Stimulated activated CD8-positive, alpha-beta memory T cell treated with anti-CD3 and anti-CD28 coated beads, Interleukin-7, amount 100 ng/mL, for 4 hours (primary cell): Measurements from ENCODE around the gene GCLM.
"Not testable (repeated sequence)": the region's sequence is repeated elsewhere in the genome, so short reads cannot be mapped to it uniquely, and the experiment has no call there.

Experiments
- DNase-seq, 2 donors: peaks; one replicate each; pipeline ENCODE4 v3.0.0-alpha.2; 2020; ENCODE audit warnings: low read depth in 2 of 2

Gene GCLM

GRCh38 chr1:93888900-93889299, 20.3 kb downstream of the GCLM start:
- DNase-seq: no peak

- no peak for DNase-seq
Observed at GRCh38 chr1:93882269-93882668, 27.0 kb downstream of the GCLM start.

DNA sequence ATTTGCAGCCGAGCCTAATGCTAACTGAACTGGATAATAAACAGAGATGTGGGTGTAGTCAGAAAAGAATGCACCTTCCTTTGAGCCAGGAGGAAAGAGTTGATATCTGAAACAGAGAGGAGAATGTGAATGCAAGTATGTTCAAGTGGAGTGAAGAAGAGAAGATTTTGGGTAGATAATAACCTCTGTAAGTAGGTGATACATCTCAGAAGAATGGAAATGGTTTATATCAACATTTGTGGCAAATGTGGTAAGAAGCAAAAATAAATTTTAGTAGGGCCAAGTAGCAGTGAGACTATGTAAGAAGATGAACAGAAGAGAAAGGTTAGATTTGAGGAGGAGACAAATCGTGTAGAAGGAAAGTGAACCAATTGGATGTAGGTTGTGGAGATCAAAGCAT, 28.5 kb downstream of the GCLM start:
- DNase-seq: no peak

- peak; percentile 85 for DNase-seq
Observed at GRCh38 chr1:93878889-93879586, 30.2 kb downstream of the GCLM start, which contains the start of gene DNTTIP2. Gene DNTTIP2 (minus strand): TSS chr1:93879206. CDS start chr1:93879148, 58 bp downstream.

GRCh38 chr1:93878501-93878888, 30.7 kb downstream of the GCLM start:
- DNase-seq: peak; percentile 53 to 69

GRCh38 chr1:93877529-93877928, 31.7 kb downstream of the GCLM start:
- DNase-seq: no peak

- no peak for DNase-seq
Observed at GRCh38 chr1:93876244-93876643, 33.0 kb downstream of the GCLM start.

DNA sequence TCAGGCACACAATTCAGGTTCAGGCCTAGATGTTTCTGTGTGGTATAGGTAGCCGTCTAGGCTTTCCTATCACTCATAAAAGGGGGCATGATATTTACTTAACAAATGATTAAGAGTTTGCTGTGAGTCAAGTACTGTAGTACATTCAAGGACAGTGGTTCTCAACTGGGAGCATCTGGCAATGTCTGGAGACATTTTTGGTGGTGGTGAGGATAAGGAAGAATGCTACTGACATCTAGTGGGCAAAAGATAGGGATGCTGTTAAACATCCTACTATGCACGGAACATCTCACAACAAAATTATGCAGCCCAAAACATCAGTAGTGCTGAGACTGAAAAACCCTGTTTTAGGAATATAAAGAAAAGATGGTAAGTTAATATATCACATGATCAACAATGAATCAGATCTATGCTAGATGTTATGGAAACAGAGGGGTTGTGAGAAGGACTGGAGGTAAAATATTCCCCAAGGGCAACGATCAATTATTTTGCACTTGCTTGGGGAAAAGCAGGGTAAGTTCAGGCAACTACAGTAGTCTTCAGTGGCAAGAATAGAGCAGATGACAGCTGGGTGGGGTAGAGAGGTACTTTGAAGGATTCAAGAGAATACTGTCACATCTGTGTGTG, 35.1 kb downstream of the GCLM start:
- DNase-seq: no peak

- DNase-seq: no peak
Observed at GRCh38 chr1:93871366-93871765, 37.9 kb downstream of the GCLM start.

- no peak for DNase-seq
Observed at GRCh38 chr1:93869653-93870052, 39.6 kb downstream of the GCLM start.

DNA sequence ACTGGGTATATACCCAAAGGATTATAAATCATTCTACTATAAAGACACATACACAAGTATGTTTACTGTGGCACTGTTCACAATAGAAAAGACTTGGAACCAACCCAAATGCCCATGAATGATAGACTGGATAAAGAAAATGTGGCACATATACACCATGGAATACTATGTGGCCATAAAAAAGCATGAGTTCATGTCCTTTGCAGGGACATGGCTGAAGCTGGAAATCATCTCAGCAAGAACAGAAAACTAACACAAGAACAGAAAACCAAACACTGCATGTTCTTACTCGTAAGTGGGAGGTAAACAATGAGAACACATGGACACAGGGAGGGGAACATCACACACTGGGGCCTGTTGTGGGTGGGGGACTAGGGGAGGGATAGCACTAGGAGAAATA, 40.7 kb downstream of the GCLM start:
- DNase-seq: not testable (repeated sequence)

- DNase-seq: no peak
Observed at GRCh38 chr1:93865253-93865652, 44.0 kb downstream of the GCLM start.

GRCh38 chr1:93864175-93864574, 45.1 kb downstream of the GCLM start:
- no peak for DNase-seq

DNA sequence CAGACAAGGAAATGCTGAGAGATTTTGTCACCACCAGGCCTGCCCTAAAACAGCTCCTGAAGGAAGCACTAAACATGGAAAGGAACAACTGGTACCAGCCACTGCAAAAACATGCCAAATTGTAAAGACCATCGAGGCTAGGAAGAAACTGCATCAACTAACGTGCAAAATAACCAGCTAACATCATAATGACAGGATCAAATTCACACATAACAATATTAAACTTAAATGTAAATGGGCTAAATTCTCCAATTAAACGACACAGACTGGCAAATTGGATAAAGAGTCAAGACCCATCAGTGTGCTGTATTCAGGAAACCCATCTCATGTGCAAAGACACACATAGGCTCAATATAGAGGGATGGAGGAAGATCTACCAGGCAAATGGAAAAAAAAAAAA, 51.6 kb downstream of the GCLM start:
- DNase-seq: not testable (repeated sequence)

GRCh38 chr1:93855983-93856382, 53.2 kb downstream of the GCLM start:
- not testable (repeated sequence) for DNase-seq

DNA sequence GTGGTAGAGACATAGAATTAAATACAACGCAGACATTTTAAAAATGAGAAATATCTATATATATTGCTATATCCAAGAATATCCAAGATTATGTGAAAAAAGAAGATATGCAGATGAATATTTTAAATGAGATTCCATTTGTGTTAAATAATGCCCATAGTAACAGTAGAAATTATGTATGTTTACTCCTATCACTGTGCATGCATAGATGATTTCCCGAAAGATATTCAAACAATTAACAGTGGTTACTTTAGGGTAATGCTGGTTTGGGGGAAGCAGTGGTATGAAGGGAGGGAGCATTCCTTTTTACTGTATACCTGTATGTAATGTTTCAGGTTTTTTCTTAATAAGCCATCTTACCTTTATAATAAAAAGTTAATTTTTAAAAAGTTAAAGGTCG, 55.3 kb downstream of the GCLM start:
- no peak for DNase-seq

- DNase-seq: no peak
Observed at GRCh38 chr1:93851878-93852277, 57.4 kb downstream of the GCLM start.

GRCh38 chr1:93851327-93851712, 57.9 kb downstream of the GCLM start:
- no peak for DNase-seq

- DNase-seq: peak; percentile 17 to 35
Observed at GRCh38 chr1:93850687-93851326, 58.4 kb downstream of the GCLM start.

DNA sequence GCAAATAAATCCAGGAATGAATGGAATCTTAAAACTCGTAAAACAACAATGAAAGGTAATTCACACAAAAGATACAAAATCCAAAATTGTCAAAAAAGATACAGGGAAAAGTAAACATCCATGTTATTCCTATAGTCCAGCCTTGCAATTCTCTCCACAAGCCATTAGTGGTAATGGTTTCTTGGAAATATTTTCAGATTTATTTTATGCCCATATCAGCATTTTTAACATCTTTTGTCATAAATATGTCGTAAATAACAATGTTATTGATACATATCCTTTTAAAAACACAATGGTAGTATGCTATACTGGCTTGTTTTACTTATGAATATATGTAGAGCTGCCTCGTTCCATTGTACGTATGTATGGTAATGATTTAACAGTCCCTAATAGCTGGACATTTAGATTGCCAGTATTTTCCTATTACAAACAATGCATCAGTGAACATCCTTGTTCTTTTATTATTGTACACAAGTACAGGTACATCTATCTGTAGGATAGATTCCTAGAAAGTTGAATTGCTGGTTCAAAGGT, 60.8 kb downstream of the GCLM start:
- no peak for DNase-seq

GRCh38 chr1:93847811-93848288, 61.4 kb downstream of the GCLM start:
- DNase-seq: peak; percentile 75 to 77

- DNase-seq: peak; percentile 75 to 79
Observed at GRCh38 chr1:93846992-93847810, 62.0 kb downstream of the GCLM start.
